ENCODE data around the gene EFNA3.

EFNA3 gene

DNA sequence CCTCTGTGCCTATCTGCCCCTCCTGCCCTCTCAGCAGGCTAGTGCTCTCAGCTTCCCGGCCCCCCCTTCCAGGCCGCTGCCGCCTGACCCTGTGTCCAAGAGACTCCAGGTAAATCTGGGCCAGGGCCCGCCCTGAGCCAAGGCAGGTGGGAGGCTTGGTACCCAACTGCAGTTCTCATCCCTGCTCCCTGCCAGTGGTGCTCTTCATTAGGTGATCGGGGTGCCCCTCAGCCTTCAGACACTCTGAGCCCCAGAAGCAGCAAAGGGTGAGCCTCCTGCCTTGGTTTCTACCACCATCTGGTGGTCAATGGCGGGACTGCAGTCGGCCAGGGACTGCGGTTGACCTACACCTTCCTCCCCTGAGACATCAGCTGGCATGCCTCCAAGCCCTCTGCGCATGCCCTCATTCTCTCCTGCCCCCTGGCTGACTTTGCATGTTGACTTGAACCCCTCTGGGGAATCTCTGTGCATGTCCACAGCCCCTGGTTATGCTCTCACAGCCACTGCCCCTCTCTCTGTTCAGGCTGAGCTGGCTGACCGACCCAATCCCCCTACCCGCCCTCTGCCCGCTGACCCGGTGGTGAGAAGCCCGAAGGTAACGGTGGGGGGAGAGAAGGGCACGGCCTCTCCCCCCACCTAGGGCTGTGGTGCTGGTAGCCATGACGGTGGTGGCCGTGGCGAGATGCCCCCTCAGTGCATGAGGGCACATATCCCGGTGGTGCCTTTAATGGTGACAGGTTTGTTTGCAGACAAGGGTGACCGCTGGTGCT, 17.1 kb upstream of the EFNA3 start:
- Histone ChIP-seq H3K9ac (ENCODE audit: low read length in 2 of 2) (no peak overlapping the region), H3K4me1 (ENCODE audit: control insufficient read depth, insufficient read depth, low read length) (peaks cover 29% of the 10 kb centered on the region), H3K27ac (ENCODE audit: low read length) (no peak overlapping the region), H3K36me3 (ENCODE audit: control insufficient read depth in 2 of 2, insufficient read depth in 2 of 2, low read length in 2 of 2) (peaks cover 17 to 22% of the 10 kb centered on the region in 2 donors), H3K4me3 (ENCODE audit: low read length in 2 of 2) (no peak overlapping the region), H3K27me3 (ENCODE audit: control insufficient read depth in 1 of 2, insufficient read depth in 2 of 2, low read length in 2 of 2) (peaks cover 0 to 5% of the 10 kb centered on the region in 2 donors), H3K9me3 (ENCODE audit: control insufficient read depth in 2 of 2, low read length in 2 of 2) (no peaks in the 10 kb centered on the region)

DNA sequence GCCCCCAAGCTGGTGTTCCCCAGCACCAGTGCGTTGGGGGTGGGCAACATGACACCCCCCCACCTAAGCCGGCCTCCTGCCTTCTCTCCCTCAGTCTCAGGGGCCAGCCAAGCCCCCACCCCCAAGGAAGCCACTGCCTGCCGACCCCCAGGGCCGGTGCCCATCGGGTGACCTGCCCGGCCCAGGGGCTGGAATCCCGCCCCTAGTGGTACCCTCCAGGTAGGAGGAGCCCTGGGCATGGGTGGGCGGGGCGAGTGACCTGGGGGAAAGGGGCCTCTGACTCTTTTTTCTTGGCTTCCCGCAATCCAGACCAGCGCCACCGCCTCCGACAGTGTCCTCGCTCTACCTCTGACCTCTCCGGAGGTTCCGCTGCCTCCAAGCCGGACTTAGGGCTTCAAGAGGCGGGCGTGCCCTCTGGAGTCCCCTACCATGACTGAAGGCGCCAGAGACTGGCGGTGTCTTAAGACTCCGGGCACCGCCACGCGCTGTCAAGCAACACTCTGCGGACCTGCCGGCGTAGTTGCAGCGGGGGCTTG, 16.4 kb upstream of the EFNA3 start:
- H3K9me3 ChIP-seq (ENCODE audit: control insufficient read depth in 2 of 2, low read length in 2 of 2): no peaks in the 10 kb centered on the region
- peaks cover 16% of the 10 kb centered on the region in 2 donors for H3K36me3 ChIP-seq (ENCODE audit: control insufficient read depth in 2 of 2, insufficient read depth in 2 of 2, low read length in 2 of 2)
- H3K27me3 ChIP-seq (ENCODE audit: control insufficient read depth in 1 of 2, insufficient read depth in 2 of 2, low read length in 2 of 2): peaks cover 0 to 5% of the 10 kb centered on the region in 2 donors
- no peak overlapping the region for H3K9ac ChIP-seq (ENCODE audit: low read length in 2 of 2)
- no peak overlapping the region for H3K27ac ChIP-seq (ENCODE audit: low read length)
- no peak overlapping the region for H3K4me3 ChIP-seq (ENCODE audit: low read length in 2 of 2)
- peaks cover 29% of the 10 kb centered on the region for H3K4me1 ChIP-seq (ENCODE audit: control insufficient read depth, insufficient read depth, low read length)

DNA sequence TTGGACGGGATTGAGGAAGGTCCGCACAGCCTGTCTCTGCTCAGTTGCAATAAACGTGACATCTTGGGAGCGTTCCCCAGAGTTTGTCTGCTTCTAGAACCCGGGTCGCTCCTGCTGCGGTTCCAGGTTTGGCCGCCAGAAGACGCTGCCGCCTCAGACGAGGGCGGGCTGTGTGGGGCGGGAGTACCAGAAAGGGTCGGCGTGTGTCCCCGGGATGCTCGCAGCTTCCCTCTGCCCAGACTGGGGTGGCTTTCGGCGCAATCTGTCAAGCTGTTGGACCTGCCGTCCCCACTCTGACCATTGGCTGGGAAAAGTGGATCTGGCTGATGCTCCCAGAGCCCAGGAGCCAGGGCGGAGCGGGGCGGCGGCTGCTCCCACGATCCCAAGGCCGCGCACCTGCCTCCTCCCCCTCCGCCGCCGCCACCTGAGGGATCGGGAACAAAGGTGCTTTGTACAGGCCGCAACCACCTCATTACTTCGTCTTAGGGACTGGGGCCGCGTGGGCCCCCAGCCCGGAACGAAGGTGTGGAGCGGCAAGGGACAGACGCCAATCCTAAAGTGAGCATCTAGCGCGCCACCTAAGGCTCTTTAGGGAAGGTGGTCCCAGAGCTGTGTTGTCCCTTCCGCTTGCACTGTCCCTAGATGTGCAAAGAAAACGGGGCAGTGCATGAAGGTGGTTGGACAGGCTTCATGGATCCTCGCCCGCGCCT, 15.8 kb upstream of the EFNA3 start:
- Histone ChIP-seq H3K9me3 (ENCODE audit: control insufficient read depth in 2 of 2, low read length in 2 of 2) (no peaks in the 10 kb centered on the region), H3K27me3 (ENCODE audit: control insufficient read depth in 1 of 2, insufficient read depth in 2 of 2, low read length in 2 of 2) (peaks cover 0 to 5% of the 10 kb centered on the region in 2 donors), H3K27ac (ENCODE audit: low read length) (peak overlapping the region; percentile 41), H3K9ac (ENCODE audit: low read length in 2 of 2) (peak overlapping the region in 1 of 2 donors; percentile 29), H3K4me1 (ENCODE audit: control insufficient read depth, insufficient read depth, low read length) (peaks cover 29% of the 10 kb centered on the region), H3K4me3 (ENCODE audit: low read length in 2 of 2) (peak overlapping the region; percentile 74 to 84), H3K36me3 (ENCODE audit: control insufficient read depth in 2 of 2, insufficient read depth in 2 of 2, low read length in 2 of 2) (peaks cover 10 to 13% of the 10 kb centered on the region in 2 donors)

DNA sequence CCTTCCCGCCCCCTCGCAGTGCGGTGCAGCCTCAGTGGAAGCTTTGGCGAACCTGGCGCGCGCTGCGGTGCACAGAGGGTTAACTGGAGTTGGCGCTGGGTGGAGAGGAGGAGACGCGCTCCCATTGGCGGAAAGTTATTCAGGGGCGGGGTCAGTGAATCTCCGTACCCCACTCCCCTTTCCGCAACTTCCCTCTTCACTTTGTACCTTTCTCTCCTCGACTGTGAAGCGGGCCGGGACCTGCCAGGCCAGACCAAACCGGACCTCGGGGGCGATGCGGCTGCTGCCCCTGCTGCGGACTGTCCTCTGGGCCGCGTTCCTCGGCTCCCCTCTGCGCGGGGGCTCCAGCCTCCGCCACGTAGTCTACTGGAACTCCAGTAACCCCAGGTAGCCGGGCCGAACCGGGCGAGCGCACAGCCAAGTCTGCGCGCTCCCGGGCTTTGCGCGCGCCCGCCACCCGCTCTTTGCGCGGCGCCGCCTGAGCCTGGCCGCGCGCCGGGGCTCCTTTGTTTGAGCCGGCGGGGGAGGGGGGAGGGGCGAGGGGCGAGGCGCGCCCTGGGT, 15.0 kb upstream of the EFNA3 start, which contains the start of gene EFNA4:
Gene EFNA4, plus strand, starts transcription at position 191 of the 561 bp plus-strand sequence. Its CDS starts 84 bp downstream, at position 275.
- Histone ChIP-seq H3K27me3 (ENCODE audit: control insufficient read depth in 1 of 2, insufficient read depth in 2 of 2, low read length in 2 of 2) (peaks cover 0 to 5% of the 10 kb centered on the region in 2 donors), H3K9me3 (ENCODE audit: control insufficient read depth in 2 of 2, low read length in 2 of 2) (no peaks in the 10 kb centered on the region), H3K36me3 (ENCODE audit: control insufficient read depth in 2 of 2, insufficient read depth in 2 of 2, low read length in 2 of 2) (peaks cover 2 to 6% of the 10 kb centered on the region in 2 donors), H3K4me3 (ENCODE audit: low read length in 2 of 2) (peak within 1 kb of the TSS; percentile 74 to 84), H3K4me1 (ENCODE audit: control insufficient read depth, insufficient read depth, low read length) (peaks cover 29% of the 10 kb centered on the region), H3K27ac (ENCODE audit: low read length) (peak within 1 kb of the TSS; percentile 41), H3K9ac (ENCODE audit: low read length in 2 of 2) (peak within 1 kb of the TSS; percentile 24 to 60)

DNA sequence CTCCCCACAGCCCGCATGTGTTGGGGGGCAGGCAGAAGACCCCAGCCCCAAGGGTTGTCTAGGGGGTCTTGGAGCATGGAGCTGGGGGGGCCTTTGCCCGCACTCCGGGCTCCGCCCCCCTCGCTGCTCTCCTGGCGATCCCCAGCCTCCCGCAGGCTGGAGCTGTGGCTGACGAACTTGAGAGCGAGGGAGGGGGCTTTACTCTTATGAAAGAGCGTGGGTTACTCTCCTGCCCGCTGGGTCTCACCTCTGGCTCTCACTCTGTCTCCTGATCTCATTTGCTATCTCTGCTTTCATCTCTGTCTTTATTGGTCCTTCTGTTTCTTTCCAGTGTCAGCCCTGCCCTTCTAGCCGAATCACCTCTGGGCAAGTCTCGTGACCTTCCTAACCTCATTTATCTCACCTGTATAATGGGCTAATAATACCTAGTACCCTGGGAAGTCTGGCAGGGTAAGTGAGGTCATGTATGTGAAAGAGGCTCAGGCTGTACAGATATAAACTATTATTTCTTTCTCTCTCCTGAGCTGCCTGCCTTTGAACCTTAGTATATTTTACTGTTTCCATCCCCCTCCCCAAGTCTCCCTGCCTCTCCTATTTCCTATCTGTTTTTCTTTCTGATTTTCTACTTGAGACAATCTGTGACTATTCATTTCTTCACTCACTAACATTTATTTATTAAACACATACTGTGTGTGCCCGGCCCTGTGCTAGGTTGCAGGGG, 14.4 kb upstream of the EFNA3 start:
- Histone ChIP-seq H3K9me3 (ENCODE audit: control insufficient read depth in 2 of 2, low read length in 2 of 2) (no peaks in the 10 kb centered on the region), H3K27me3 (ENCODE audit: control insufficient read depth in 1 of 2, insufficient read depth in 2 of 2, low read length in 2 of 2) (peaks cover 0 to 5% of the 10 kb centered on the region in 2 donors), H3K36me3 (ENCODE audit: control insufficient read depth in 2 of 2, insufficient read depth in 2 of 2, low read length in 2 of 2) (peaks cover 0 to 4% of the 10 kb centered on the region in 2 donors), H3K9ac (ENCODE audit: low read length in 2 of 2) (peak overlapping the region; percentile 7 to 24), H3K27ac (ENCODE audit: low read length) (no peak overlapping the region), H3K4me3 (ENCODE audit: low read length in 2 of 2) (peak overlapping the region; percentile 74 to 84), H3K4me1 (ENCODE audit: control insufficient read depth, insufficient read depth, low read length) (peaks cover 29% of the 10 kb centered on the region)

DNA sequence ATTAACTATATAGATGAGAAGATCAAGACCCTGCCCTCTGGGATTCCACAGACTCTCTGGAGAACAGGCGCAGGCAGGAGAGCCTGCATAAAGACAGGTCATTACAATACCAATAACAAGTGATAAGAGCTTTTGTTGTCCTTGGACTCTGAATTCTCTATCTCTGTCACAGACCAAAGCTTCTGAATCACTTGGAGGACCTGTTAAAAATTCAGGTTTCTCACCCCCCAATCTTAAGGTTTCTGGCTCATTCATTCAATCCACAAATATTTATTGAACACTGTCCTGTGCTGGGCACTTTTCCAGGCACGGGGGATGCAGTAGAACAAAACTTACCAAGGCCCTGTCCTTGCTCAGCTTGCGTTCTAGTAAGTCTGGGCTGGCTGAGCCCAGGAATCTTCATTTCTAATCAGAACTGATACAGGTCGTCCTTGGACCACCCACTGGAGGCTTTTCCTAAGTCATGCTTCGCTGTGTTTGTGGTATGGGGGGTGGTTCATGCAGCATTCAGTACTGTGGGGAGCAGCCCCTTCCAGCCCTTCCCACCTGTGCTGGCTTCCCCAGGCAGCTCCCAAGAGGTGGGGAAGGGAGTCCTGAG, 13.7 kb upstream of the EFNA3 start:
- Histone ChIP-seq H3K9me3 (ENCODE audit: control insufficient read depth in 2 of 2, low read length in 2 of 2) (no peaks in the 10 kb centered on the region), H3K9ac (ENCODE audit: low read length in 2 of 2) (no peak overlapping the region), H3K27ac (ENCODE audit: low read length) (no peak overlapping the region), H3K4me1 (ENCODE audit: control insufficient read depth, insufficient read depth, low read length) (peaks cover 29% of the 10 kb centered on the region), H3K4me3 (ENCODE audit: low read length in 2 of 2) (no peak overlapping the region), H3K27me3 (ENCODE audit: control insufficient read depth in 1 of 2, insufficient read depth in 2 of 2, low read length in 2 of 2) (peaks cover 0 to 5% of the 10 kb centered on the region in 2 donors), H3K36me3 (ENCODE audit: control insufficient read depth in 2 of 2, insufficient read depth in 2 of 2, low read length in 2 of 2) (peaks cover 0 to 4% of the 10 kb centered on the region in 2 donors)

DNA sequence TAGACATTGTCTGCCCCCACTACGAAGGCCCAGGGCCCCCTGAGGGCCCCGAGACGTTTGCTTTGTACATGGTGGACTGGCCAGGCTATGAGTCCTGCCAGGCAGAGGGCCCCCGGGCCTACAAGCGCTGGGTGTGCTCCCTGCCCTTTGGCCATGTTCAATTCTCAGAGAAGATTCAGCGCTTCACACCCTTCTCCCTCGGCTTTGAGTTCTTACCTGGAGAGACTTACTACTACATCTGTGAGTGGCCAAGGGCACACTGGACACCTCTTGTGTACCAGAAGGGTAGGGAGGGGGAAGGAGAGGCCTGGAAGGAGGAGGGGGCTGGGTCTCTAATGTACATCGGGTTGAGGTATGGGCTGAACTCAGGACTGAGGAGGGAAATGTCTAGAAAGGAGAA, 11.9 kb upstream of the EFNA3 start:
- no peak overlapping the region for H3K27ac ChIP-seq (ENCODE audit: low read length)
- no peak overlapping the region for H3K9ac ChIP-seq (ENCODE audit: low read length in 2 of 2)
- no peaks in the 10 kb centered on the region for H3K9me3 ChIP-seq (ENCODE audit: control insufficient read depth in 2 of 2, low read length in 2 of 2)
- no peak overlapping the region for H3K4me3 ChIP-seq (ENCODE audit: low read length in 2 of 2)
- H3K36me3 ChIP-seq (ENCODE audit: control insufficient read depth in 2 of 2, insufficient read depth in 2 of 2, low read length in 2 of 2): peaks cover 0 to 2% of the 10 kb centered on the region in 2 donors
- peaks cover 36% of the 10 kb centered on the region for H3K4me1 ChIP-seq (ENCODE audit: control insufficient read depth, insufficient read depth, low read length)
- H3K27me3 ChIP-seq (ENCODE audit: control insufficient read depth in 1 of 2, insufficient read depth in 2 of 2, low read length in 2 of 2): peaks cover 0 to 5% of the 10 kb centered on the region in 2 donors

DNA sequence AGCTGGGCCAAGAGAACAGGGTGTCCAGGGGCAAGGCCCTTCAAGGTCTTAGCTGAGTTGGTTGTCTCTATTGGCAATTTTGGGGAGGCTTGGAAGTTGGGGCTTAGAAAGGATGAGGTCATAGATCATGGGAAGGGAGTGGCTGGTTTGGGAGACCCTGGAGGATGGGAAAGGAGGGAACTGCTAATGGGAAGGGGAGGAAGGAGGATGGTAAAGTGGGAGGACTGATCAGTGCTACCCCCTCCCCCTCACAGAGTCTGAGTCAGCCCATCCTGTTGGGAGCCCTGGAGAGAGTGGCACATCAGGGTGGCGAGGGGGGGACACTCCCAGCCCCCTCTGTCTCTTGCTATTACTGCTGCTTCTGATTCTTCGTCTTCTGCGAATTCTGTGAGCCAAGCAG, 10.0 kb upstream of the EFNA3 start:
- H3K9ac ChIP-seq (ENCODE audit: low read length in 2 of 2): no peak overlapping the region
- no peaks in the 10 kb centered on the region for H3K27me3 ChIP-seq (ENCODE audit: control insufficient read depth in 1 of 2, insufficient read depth in 2 of 2, low read length in 2 of 2)
- no peak overlapping the region for H3K4me3 ChIP-seq (ENCODE audit: low read length in 2 of 2)
- no peaks in the 10 kb centered on the region for H3K9me3 ChIP-seq (ENCODE audit: control insufficient read depth in 2 of 2, low read length in 2 of 2)
- peaks cover 0 to 2% of the 10 kb centered on the region in 2 donors for H3K36me3 ChIP-seq (ENCODE audit: control insufficient read depth in 2 of 2, insufficient read depth in 2 of 2, low read length in 2 of 2)
- peaks cover 17% of the 10 kb centered on the region for H3K4me1 ChIP-seq (ENCODE audit: control insufficient read depth, insufficient read depth, low read length)
- no peak overlapping the region for H3K27ac ChIP-seq (ENCODE audit: low read length)

DNA sequence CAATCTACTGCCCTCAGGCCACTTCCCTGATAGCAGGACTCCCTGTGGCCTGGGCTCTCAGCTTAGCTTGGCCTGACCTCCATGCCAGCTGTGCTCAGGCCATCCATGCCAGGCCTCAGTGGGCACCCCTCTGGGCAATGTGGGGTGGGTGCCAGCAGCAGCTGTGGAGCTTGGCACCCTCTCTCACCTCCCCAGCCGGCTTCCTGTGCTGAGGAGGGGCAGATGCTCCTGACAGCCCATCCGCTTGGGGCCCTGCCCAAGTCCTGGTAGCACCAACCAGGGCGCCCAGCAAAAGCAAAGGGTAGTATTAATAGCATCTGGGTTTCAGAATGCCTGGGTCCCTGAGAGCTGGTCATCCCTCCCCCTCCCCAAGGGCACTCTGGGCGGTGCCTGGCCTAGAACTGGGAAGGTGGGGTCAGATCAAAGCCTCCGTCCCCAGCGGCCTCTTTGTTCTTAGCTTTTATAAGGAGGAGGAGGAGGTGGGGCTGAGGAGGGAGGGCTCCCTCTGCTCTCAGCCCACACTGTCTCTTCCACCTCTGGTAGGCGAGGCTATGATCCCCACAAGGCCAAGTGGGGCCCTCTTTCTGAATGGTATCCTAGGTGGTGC, 9.0 kb upstream of the EFNA3 start:
- Histone ChIP-seq H3K4me1 (ENCODE audit: control insufficient read depth, insufficient read depth, low read length) (peaks cover 13% of the 10 kb centered on the region), H3K4me3 (ENCODE audit: low read length in 2 of 2) (no peak overlapping the region), H3K36me3 (ENCODE audit: control insufficient read depth in 2 of 2, insufficient read depth in 2 of 2, low read length in 2 of 2) (peaks cover 0 to 2% of the 10 kb centered on the region in 2 donors), H3K27ac (ENCODE audit: low read length) (no peak overlapping the region), H3K9me3 (ENCODE audit: control insufficient read depth in 2 of 2, low read length in 2 of 2) (no peaks in the 10 kb centered on the region), H3K9ac (ENCODE audit: low read length in 2 of 2) (no peak overlapping the region), H3K27me3 (ENCODE audit: control insufficient read depth in 1 of 2, insufficient read depth in 2 of 2, low read length in 2 of 2) (no peaks in the 10 kb centered on the region)

All from stomach smooth muscle (tissue), 2 donors.